C4-2B (cell line): ENCODE measurements around the gene LEPROT.

Experiments
- H3K27ac ChIP-seq: fragments of 450-650 bp; 2 replicates; pipeline ENCODE4 v1.5.1; 2017
- CTCF ChIP-seq: fragments of 450-650 bp; conservative IDR thresholded peaks from 2 replicates; pipeline ENCODE4 v1.5.1; 2017; ENCODE audit warnings: mild to moderate bottlenecking
- ZFX ChIP-seq: fragments of 450-650 bp; IDR thresholded peaks from 2 replicates; pipeline ENCODE4 v1.6.1; 2017

The LEPROT gene

GRCh38 chr1:65429806-65430205, 9.3 kb downstream of the LEPROT start:
- TF ChIP-seq ZFX (no peak), CTCF (no peak)

GRCh38 chr1:65431111-65431705, 10.7 kb downstream of the LEPROT start:
- TF ChIP-seq CTCF = peak; percentile 83
- TF ChIP-seq ZFX = no peak
- H3K27ac ChIP-seq = no peak overlapping the region

More at GRCh38 chr1:65429806-65430205, 9.3 kb downstream of the LEPROT start:
- H3K27ac ChIP-seq = no peak overlapping the region

GRCh38 chr1:65432918-65433317, 12.4 kb downstream of the LEPROT start:
- no peak overlapping the region for H3K27ac ChIP-seq
- TF ChIP-seq CTCF = no peak
- TF ChIP-seq ZFX = no peak

GRCh38 chr1:65434255-65434654, 13.8 kb downstream of the LEPROT start:
- no peak overlapping the region for H3K27ac ChIP-seq
- TF ChIP-seq ZFX (no peak), CTCF (peak; percentile 22; the same call in 1 of the 2 replicates)

GRCh38 chr1:65434760-65435159, 14.3 kb downstream of the LEPROT start:
- TF ChIP-seq CTCF = no peak
- no peak for TF ChIP-seq ZFX
- H3K27ac ChIP-seq = no peak overlapping the region

GRCh38 chr1:65435987-65436386, 15.5 kb downstream of the LEPROT start:
- no peak overlapping the region for H3K27ac ChIP-seq
- no peak for TF ChIP-seq CTCF
- no peak for TF ChIP-seq ZFX

GRCh38 chr1:65437616-65438015, 17.1 kb downstream of the LEPROT start:
- no peak for TF ChIP-seq ZFX
- TF ChIP-seq CTCF = no peak

More at GRCh38 chr1:65437616-65438015, 17.1 kb downstream of the LEPROT start:
- no peak overlapping the region for H3K27ac ChIP-seq
